Uterus (tissue), 2 donors: ENCODE data around the gene THSD4.

Source experiments
- CTCF ChIP-seq, 4 experiments: fragments of 200-600 bp in 2 of 4; fragments of 450-650 bp in 2 of 4; sonication (generic) in 2 of 4; IDR thresholded peaks; one replicate each; pipeline ENCODE4 v1.5.1; 2016 to 2019; ENCODE audit warnings: antibody characterized with exemption in 4 of 4, mild to moderate bottlenecking in 2 of 4, moderate library complexity in 1 of 4
- POLR2A ChIP-seq, 2 donors: fragments of 450-650 bp; IDR thresholded peaks; one replicate each; pipeline ENCODE4 v1.6.1; 2016; ENCODE audit warnings: antibody characterized with exemption in 2 of 2, mild to moderate bottlenecking in 1 of 2, moderate library complexity in 1 of 2

DNA sequence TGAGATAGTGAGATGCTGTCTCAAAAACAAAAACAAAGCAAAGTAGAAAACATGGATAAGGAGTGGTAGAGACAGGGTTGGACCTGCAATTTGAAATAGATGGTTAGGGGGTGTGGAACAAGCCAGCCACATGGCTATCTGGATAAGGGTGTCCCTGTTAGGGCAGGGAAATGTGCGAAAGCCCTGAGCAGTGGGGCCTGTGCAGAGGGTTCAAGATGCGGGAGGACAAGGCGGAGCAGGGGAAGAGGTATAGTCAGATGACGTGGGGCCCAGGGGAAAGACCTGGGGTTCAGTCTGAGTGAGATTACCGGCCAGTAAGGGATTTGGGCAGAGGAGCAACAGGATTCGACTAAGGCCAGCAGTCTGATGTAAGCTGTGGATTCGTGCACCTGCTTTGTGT is 676.7 kb downstream of the THSD4 start:
- no peak for TF ChIP-seq CTCF (IDR thresholded peaks at IDR 0.05)
- TF ChIP-seq POLR2A (IDR thresholded peaks at IDR 0.05) = no peak
